Measurements from ENCODE around the gene BAIAP2.
"Not testable (repeated sequence)": the region's sequence is repeated elsewhere in the genome, so short reads cannot be mapped to it uniquely, and the experiment has no call there.

BAIAP2 gene

DNA sequence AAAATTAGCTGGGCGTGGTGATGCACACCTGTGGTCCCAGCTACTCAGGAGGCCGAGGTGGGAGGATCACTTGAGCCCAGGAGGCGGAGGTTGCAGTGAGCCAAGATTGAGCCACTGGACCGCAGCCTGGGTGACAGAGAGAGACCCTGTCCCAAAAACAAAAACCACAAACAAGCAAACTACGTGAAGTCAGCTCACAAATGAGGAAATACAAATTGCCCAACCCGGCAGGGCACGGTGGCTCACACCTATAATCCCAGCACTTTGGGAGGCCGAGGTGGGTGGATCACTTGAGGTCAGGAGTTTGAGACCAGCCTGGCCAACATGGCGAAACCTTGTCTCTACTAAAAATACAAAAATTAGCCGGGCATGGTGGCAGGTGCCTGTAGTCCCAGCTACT, 111.3 kb downstream of the BAIAP2 start:
- DNase-seq: not testable (repeated sequence)

DNA sequence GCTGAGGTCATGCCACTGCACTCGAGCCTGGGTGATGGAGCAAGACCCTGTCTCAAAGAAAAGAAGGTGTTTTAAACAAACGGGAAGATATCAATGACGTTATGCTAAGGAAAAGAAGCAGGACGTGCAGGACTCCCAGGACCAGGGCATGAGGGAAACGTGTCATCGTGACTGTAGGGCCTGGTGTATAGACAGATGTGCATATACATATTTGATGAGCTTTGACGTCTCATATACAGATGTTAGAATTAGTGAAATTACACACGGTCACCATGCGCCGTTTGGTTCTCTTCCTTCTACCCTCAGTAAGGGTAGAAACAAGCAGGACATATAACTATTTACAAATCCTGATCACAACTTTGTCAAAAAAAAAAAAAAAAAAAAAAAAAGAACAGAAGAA, 112.8 kb downstream of the BAIAP2 start:
- no peak for DNase-seq

GRCh38 chr17:81148571-81148970, 113.6 kb downstream of the BAIAP2 start:
- DNase-seq: no peak

GRCh38 chr17:81148986-81149533, 114.1 kb downstream of the BAIAP2 start:
- DNase-seq: no peak

DNA sequence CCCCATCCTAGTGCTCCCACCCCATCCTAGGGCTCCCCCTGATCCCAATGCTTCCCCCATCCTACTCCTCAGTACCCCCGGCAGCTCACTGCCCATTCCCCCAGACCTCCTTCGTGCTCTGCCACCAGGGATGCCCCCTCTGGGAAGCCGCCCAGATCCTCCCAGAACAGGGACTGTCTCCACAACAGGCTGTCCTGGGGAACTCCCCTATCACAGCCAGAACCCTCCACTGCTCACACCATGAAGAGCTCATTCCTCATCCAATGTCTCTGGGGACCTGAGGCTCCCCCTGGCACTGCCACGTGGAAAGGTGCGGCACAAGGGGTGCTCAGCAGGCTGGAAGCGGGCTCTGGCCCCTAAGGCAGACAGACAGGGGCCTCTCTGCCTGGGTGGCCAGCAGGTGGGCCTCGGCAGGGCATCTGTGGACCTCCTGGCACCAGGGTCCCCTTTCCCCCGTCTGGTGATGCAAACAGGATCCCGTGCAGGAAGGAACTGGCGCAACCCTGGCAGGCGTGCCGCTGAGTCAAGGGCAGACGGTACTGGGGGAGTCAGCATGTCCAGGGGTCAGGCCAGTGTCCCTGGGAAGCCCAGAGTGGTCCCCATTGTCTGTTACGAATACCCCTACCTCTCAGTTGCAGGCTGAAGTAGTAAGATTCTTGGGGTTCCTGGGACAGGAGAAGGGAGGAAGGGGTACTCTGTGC, 115.6 kb downstream of the BAIAP2 start:
- no peak for DNase-seq

- DNase-seq: no peak
Measured at GRCh38 chr17:81151278-81151677, 116.3 kb downstream of the BAIAP2 start.

DNA sequence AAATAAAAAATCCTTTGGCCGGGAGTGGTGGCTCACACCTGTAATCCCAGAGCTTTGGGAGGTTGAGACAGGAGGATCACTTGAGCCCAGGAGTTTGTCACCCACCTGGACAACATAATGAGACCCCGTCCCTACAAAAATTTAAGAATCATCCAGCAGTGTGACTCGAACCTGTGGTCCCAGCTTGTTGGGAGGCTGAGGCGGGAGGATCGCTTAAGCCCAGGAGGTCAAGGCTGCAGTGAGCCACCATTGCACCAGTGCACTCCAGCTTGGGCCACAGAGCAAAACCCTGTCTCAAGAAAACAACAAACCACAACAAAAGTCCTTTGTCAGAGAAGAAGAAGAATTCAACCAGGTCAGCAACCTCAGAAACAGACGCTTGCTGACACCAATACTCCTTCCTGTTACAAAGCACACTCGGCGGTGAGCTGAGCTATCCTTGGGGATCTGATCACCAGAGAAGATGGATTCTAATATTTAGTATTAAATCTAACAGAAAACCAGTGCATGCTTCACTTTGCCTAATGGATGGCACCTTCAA, 117.4 kb downstream of the BAIAP2 start:
- no peak for DNase-seq

DNA sequence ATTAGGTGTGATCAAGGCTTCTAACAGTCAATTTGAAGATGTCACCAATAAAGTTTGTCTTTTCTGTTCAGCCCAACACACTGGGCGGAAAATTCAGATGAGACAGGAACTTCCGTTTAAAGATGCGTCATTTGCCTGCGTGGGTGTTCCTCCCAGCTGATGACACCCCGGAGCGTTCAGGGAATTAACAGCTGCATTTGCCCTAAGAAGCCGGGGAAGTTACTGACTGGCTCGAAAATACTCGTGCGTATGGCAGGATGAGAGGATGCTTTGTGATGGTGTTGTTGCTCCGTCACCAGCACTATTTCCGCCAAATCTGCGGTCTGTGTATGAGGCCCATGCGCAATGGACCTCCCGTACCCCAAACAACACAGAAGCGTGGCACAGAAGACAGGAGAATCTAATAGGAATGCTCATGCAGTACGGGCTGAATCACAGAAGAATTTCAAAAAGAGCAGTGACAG, 118.4 kb downstream of the BAIAP2 start:
- DNase-seq: no peak

- not testable (repeated sequence) for DNase-seq
Measured at GRCh38 chr17:81154016-81154415, 119.1 kb downstream of the BAIAP2 start.

DNA sequence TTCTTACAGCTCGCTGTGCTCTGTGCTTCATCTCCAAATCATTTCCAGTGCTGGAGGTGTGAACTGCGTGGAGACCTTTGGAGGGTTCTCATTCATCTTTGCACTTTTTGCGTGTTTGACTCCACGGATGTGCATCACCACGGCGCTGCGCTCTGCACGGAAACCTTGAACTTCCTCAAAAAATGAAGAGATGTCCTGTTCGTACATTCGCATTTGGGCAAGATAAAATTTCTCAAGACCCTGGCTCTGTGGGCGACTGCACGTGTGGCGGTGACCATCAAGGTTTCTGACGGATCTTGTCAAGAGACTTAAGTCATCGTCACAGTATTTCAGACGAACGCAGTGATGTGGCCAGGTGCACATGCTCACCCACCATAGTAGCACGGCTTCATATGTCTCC, 120.0 kb downstream of the BAIAP2 start:
- DNase-seq: no peak

GRCh38 chr17:81156866-81157805, 122.2 kb downstream of the BAIAP2 start:
- no peak for DNase-seq

DNA sequence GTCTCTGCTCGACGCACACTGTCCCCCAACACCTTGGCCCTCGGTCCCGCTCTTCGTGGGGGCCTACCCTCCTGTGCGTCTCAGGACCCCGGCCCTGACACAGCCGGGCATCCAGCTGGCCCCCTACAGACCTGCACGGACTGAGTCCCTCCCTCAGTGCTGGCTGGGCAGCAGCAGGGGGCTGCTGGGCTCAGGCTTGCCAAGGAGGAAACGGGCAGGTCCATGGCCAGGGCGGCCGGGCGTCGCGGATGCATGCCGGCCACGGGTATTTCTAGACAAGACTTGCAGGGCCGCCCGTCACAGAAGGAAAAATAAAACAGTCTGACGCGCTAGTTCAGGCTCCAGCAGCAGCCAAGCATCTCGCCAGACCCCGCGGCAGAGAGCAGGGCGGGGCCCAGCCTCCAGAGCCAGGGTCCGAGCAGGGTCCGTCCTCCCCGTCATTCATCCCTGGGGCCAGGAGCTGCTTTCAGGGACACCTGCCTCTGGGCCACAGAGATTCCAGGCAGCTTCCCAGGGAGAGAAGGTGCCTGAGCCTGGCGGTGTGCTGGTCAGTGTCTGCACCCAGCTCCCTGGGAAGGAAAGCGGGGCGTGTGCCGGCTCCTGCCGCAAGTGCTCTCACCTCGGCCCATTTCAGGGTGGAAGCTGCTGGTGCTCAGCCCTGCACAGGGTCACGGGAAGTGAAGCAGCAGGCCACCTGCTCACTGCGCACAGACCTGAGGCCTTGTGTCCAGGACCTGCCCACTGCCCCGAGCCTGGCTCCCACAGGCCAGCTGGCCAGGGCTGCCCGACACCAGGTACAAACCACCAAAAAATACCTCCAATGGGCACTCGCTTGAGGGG, 123.1 kb downstream of the BAIAP2 start:
- DNase-seq: no peak

DNA sequence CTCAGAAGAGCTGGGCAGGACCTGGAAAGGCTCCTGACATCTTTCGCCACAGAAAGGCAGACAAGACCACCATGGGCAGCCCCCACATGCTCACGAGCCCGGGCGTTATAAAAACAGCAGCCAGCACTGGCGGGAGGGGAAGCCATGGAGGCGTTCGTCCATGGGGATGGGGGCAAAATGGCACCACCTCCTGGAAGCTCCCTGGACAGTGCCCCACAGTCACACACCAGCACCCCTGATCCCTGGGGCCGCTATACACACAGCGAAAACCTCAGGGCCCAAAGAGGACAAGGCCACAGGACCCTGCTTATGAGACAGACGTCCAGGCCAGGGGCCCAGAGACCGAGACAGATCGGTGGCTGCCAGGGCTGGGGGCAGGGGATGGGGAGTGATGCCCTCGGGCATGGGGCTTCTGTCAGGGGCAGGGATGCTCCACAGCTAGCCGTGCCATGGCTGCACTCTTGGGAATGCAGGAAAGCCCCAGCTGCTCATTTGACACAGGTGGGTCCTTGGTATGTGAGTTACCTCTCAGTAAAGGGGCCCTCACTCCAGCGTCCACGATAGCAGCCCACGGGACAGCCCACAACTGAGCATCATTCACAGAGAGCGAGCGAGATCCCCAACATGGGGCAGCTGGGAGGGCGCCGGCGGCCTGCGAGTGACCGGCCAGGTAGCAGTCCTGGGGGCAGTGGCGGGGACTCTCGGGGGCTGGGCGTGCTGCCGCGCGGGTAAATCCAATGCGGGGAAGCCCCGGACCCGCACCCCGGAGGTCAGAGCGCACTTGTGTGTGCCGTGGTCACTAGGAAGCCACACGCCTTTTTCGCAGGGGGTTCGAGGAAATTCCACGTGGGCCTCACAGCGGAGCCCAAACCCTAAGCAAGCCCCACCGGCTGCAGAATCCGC, 124.0 kb downstream of the BAIAP2 start:
- DNase-seq: no peak

- DNase-seq: no peak
Measured at GRCh38 chr17:81159611-81160265, 124.8 kb downstream of the BAIAP2 start.

DNA sequence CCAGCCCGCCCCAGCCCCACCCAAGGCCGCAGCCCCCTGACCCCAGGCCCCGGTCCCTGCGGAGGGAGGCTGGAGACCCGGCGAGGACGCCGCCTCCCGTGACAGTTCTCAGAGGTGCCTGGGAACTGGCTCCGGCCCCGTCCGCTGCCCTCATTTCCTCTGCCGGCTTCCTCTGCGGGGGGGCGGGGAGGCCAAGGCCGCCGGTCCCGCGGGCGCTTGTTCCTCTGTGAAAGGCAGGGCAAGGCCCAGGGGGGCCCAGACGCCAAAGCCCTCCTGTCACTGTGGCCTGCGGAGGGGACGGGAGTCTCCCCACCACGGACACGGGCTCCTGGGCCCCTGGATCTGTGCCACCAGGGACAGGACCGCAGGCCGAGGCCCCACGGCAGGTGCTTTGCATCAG, 125.4 kb downstream of the BAIAP2 start:
- no peak for DNase-seq

DNA sequence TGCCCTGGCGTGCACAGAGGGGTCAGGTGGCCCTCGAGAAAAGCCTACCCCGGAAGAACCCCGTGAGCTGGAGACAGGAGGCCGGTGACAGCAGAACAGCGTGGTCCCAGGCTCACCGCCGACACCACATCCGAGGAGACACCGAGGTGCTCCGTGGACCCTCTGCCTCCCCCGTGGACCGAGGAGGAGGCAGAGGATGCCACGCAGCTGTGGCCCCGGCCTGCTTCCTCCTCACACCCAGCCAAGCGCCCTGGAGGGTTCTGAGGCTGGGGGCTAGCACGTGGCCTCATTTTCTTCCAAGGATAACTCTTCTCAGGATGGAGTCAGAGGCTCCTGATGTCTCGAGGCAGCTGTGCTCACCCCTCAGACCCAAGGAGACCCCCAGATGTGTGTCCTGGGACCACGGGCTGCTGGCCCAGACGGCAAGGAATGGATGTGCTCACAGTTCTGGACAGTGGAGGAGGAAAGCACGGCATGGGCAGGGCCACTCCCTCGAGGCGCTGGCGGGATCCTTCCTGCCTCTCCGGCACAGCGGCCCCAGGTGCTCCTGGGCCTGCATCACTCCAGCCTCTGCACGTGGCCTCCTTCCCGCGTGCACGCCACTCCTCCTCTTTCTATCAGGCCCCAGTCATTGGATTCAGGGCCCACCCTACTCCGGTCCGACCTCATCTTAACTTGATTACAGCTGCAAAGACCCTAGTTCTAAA, 125.9 kb downstream of the BAIAP2 start:
- DNase-seq: no peak

GRCh38 chr17:81161536-81161935, 126.6 kb downstream of the BAIAP2 start:
- DNase-seq: no peak

GRCh38 chr17:81161972-81162371, 127.0 kb downstream of the BAIAP2 start:
- DNase-seq: no peak

- DNase-seq: no peak
Measured at GRCh38 chr17:81162491-81162890, 127.5 kb downstream of the BAIAP2 start.

DNA sequence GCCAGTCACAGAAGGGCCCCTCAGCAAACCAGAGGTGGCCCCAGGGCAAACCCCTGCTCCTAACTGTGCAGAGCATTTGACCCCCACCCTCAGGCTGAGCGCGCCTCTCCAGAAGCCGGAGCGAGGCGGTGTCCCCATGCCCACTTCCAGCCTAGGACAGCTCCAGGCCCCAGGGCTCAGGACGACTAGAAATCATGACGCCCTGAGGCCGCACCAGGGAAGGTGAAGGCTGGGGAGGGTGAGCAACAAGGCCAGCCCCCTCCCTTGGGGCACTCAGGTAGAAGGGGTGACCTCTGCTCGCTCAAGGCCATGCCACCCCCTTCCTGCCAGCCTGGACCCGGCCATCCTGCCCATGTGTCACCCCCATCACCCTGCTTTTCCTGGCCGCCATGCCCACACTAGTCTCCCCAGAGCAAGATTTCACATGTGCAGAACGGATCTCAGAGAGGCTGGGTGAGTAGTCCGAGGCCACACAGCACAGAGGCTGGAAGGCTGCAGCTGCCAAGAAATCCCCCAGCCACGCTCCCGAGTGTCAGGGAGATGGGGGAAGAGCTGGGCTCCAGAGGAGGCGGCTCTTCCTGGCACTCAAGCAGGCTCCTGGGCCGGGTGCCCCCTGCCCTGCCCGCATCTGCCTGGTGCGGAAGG, 128.2 kb downstream of the BAIAP2 start:
- DNase-seq: no peak
